ENCODE data around the gene PTPRG. TPM values are rescaled to one million over a fixed set of nuclear protein-coding genes. Genes with fewer than 3 reads are reported as not detected.

Gene PTPRG
- total RNA-seq, 1 experiment from 2014 or later: 11.7 TPM

DNA sequence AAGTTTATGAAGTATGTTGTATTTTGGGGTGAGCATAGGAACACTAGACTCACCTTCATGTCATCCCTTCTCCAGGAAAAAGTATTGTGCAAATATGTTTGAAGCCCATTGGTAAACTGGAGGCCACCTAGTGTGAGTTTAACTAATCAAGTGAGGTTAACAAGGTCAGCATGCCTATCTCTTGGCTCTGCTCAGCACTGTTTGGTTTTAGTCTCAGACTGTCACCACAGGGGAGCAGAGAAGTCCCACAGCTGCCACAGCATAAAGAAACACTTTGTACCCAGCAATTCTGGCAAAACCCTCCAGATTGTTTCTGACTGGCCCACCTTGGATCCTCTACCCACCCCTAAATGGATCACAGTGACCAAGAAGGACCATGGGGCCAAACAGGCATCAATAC lies 659.2 kb downstream of the PTPRG start:
- no TSS peak for BruUV-seq (replicated peaks)
- POLR2A ChIA-PET (ENCODE audit: low non-redundant PET): no interaction called here
- CTCF ChIA-PET: no interaction called here

DNA sequence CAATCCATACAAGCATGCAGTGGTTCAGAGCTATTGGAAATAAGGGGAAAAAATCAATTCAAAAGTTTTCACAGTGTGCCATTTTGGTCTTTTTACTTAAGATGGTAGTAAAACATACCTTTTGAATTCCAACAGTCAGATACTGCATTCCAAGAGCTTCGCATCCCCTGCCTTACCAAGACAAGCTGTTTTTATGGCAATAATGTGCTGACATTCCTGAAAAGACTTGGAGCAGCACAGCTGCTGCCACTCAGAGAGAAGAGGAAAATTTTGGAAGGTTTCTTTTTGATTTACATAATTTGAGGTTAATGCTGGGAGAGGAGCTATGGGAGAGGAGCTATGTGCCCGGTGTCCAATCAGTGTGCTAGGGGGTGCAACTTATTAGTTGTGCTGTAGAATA lies 663.7 kb downstream of the PTPRG start:
- TF ChIP-seq, protein P1, sequence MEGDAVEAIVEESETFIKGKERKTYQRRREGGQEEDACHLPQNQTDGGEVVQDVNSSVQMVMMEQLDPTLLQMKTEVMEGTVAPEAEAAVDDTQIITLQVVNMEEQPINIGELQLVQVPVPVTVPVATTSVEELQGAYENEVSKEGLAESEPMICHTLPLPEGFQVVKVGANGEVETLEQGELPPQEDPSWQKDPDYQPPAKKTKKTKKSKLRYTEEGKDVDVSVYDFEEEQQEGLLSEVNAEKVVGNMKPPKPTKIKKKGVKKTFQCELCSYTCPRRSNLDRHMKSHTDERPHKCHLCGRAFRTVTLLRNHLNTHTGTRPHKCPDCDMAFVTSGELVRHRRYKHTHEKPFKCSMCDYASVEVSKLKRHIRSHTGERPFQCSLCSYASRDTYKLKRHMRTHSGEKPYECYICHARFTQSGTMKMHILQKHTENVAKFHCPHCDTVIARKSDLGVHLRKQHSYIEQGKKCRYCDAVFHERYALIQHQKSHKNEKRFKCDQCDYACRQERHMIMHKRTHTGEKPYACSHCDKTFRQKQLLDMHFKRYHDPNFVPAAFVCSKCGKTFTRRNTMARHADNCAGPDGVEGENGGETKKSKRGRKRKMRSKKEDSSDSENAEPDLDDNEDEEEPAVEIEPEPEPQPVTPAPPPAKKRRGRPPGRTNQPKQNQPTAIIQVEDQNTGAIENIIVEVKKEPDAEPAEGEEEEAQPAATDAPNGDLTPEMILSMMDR (conservative IDR thresholded peaks at IDR 0.05; ENCODE audit: low read depth, low read length): no peak
- TF ChIP-seq EZH2 (IDR thresholded peaks at IDR 0.05; ENCODE audit: borderline replicate concordance, low read depth, low read length, poor library complexity, severe bottlenecking): no peak
- POLR2A ChIA-PET (ENCODE audit: low non-redundant PET): no interaction called here
- H3K27ac ChIP-seq (ENCODE audit: low read depth, low read length, poor library complexity, severe bottlenecking): no peak overlapping the region
- no peaks in the 10 kb centered on the region for H3K4me1 ChIP-seq (ENCODE audit: insufficient read depth, low read length, poor library complexity, severe bottlenecking)
- H3K4me3 ChIP-seq (ENCODE audit: low read depth, low read length, poor library complexity, severe bottlenecking): no peak overlapping the region
- CTCF ChIA-PET: no interaction called here
- H3K27me3 ChIP-seq (replicated peaks; ENCODE audit: insufficient read depth, low read depth, low read length, poor library complexity): no peaks in the 10 kb centered on the region
- no TSS peak for BruUV-seq (replicated peaks)
- no peaks in the 10 kb centered on the region for H3K9me3 ChIP-seq (ENCODE audit: low read depth, low read length, poor library complexity, severe bottlenecking)
- no peak for DNase-seq (ENCODE audit: low spot score)
- H3K36me3 ChIP-seq (ENCODE audit: insufficient read depth, low read length, poor library complexity, severe bottlenecking): no peaks in the 10 kb centered on the region
- intact Hi-C loops (cut with micrococcal nuclease; ENCODE audit: unreplicated experiment): no loop called here

More for the DNA sequence above, 659.2 kb downstream of the PTPRG start:
- Histone ChIP-seq H3K27ac (ENCODE audit: low read depth, low read length, poor library complexity, severe bottlenecking) (no peak overlapping the region), H3K36me3 (ENCODE audit: insufficient read depth, low read length, poor library complexity, severe bottlenecking) (no peaks in the 10 kb centered on the region), H3K4me3 (ENCODE audit: low read depth, low read length, poor library complexity, severe bottlenecking) (no peak overlapping the region), H3K9me3 (ENCODE audit: low read depth, low read length, poor library complexity, severe bottlenecking) (no peaks in the 10 kb centered on the region), H3K4me1 (ENCODE audit: insufficient read depth, low read length, poor library complexity, severe bottlenecking) (no peaks in the 10 kb centered on the region), H3K27me3 (replicated peaks; ENCODE audit: insufficient read depth, low read depth, low read length, poor library complexity) (no peaks in the 10 kb centered on the region)
- TF ChIP-seq, protein P1 (conservative IDR thresholded peaks at IDR 0.05; ENCODE audit: low read depth, low read length): no peak
- no peak for TF ChIP-seq EZH2 (IDR thresholded peaks at IDR 0.05; ENCODE audit: borderline replicate concordance, low read depth, low read length, poor library complexity, severe bottlenecking)
- intact Hi-C loops (cut with micrococcal nuclease; ENCODE audit: unreplicated experiment): no loop called here
- DNase-seq (ENCODE audit: low spot score): no peak

DNA sequence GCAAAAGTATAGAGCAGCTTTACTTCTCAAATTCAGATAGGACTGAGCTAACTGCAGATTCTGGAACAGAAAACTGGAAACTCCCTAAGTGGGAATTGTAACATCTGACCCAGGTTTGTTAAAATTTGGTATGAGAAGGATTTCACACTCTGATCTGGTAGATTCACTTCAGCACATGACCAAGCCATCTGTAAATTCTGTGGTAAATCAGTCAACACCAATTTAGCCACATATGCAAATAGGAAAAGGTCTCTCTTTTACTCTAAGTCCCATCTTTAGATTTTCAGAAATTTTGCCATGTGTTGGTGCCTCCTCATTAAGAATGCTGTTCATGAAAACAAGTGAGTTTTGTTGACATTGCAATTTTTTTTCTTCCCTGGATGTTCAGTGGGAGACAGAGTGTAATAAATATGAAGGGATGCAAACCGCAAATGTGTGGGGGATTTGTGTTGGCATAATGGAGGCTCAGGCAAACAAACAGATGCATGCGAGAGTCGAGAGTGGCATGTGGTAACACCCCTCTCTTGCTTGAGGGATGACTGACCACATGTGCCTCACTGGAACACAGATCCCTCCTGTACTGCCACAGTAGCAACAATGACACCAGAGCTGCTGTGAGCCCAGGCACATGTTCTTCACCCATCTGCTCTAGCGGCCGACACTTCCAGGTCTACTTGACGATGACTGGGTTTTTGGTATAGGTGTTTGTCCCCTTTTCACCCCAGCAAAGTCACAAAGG lies 665.4 kb downstream of the PTPRG start:
- no peaks in the 10 kb centered on the region for H3K4me1 ChIP-seq (ENCODE audit: insufficient read depth, low read length, poor library complexity, severe bottlenecking)
- no peaks in the 10 kb centered on the region for H3K9me3 ChIP-seq (ENCODE audit: low read depth, low read length, poor library complexity, severe bottlenecking)
- no peak overlapping the region for H3K27ac ChIP-seq (ENCODE audit: low read depth, low read length, poor library complexity, severe bottlenecking)
- H3K4me3 ChIP-seq (ENCODE audit: low read depth, low read length, poor library complexity, severe bottlenecking): no peak overlapping the region
- TF ChIP-seq, protein P1 (conservative IDR thresholded peaks at IDR 0.05; ENCODE audit: low read depth, low read length): no peak
- no peak for TF ChIP-seq EZH2 (IDR thresholded peaks at IDR 0.05; ENCODE audit: borderline replicate concordance, low read depth, low read length, poor library complexity, severe bottlenecking)
- no peaks in the 10 kb centered on the region for H3K36me3 ChIP-seq (ENCODE audit: insufficient read depth, low read length, poor library complexity, severe bottlenecking)
- POLR2A ChIA-PET (ENCODE audit: low non-redundant PET): no interaction called here
- no peaks in the 10 kb centered on the region for H3K27me3 ChIP-seq (replicated peaks; ENCODE audit: insufficient read depth, low read depth, low read length, poor library complexity)
- intact Hi-C loops (cut with micrococcal nuclease; ENCODE audit: unreplicated experiment): no loop called here
- BruUV-seq (replicated peaks): no TSS peak
- no peak for DNase-seq (ENCODE audit: low spot score)
- CTCF ChIA-PET: no interaction called here
